Stimulated activated CD4-positive, alpha-beta T cell treated with anti-CD3 and anti-CD28 coated beads, Interleukin-15, amount 100 ng/mL, for 48 hours (primary cell): ENCODE results near the gene METTL13.

Source experiments
- DNase-seq, 2 donors: peaks; one replicate each; pipeline ENCODE4 v3.0.0-alpha.2; 2020; ENCODE audit warnings: low read depth in 2 of 2

METTL13 gene

DNA sequence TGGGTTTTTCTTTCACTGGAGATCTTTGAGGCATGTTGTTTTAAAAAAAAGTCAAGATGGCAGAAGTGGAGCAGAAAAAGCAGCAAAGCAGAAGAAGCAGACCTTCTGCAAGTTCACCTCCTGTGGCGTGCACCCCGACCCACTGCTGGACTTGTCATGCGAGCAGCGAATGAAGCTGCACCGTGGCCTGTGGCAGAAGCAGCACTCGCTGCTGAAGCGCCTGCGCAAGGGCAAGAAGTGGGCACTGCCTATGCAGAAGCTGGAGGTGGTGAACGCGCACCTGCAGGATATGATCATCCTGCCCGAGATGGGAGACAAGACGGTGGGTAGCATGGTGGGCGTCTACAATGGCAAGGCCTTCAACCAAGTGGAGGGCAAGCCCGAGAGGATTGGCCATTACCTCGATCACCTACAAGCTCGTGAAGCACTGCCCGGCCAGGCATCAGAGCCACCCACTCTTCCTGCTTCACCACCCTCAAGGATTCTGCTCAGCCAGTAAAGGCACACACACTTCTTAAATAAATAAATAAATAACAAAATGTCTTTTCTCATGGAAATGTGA is 22.1 kb downstream of the METTL13 start:
- DNase-seq = no peak

DNA sequence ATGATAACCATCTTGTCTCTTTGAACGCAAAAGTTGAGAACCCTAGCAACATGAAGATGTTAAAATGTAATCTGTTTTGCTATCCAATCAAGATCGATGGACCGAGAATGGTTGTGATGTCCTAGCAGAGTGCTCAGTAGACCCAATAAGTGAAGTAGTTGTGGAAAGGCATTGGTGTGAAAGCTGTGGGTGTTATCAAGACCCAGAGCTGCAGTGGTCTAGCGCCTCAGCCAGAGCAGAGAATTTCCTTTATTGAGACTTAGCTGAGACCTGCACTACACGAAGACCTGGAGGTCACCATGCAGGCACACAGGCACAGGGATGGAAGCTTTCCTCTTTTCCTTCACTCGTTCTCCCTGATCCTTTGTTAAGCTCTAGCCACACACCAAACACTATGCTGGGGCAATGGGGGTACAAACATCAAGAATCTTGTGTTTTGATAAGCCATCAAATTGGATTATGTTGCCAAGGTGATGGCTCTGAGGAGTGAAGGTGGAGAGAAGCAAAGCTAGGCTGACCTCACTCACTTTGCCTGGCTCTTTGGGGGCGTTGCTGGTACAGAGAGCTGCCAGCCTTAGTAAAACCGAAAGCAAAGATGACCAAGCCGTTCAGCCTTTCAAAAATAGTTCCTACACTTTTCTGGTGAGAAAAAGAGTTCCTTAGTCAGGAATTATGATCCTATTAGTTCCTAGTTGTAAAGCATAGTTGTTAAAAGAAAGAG is 24.1 kb downstream of the METTL13 start:
- no peak for DNase-seq

DNA sequence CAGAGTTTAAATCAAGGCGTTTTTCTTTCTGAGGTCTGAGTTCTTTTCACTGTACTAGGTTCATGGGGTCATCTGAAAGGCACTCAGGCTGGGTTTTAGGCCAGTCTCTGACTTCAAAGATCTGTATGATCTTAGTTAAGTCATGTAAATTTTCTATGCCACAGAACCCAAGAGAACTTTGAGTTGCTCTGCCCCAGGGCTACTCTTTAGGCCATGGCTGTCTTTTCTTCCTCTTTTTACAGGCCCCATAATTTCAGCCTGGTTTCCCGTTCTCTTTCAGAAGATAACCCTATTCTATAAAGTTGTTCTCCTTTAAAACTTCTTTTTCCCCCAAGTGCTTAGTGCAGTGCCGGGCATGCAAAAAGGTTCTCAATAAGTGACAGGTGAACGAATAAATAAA is 26.1 kb downstream of the METTL13 start:
- DNase-seq = no peak

DNA sequence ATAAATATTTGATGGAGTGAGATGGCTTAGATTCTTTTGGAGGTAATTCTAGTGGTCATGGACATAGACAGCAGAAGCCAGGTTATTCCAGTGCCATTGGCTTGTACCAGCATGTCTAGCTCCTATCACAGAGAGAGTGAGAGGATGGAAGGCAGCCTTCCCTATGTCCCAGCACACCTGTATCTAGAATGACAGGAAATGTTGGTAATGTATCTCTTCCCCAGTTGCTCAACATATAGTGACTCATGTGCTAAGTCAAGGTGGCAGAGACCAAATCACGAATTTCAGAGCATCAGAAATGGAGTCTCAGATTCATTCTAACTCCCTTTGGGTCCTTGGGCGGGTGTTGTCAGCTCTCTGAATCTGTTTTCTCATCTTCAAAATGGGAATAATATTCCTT is 28.4 kb downstream of the METTL13 start:
- DNase-seq = no peak

DNA sequence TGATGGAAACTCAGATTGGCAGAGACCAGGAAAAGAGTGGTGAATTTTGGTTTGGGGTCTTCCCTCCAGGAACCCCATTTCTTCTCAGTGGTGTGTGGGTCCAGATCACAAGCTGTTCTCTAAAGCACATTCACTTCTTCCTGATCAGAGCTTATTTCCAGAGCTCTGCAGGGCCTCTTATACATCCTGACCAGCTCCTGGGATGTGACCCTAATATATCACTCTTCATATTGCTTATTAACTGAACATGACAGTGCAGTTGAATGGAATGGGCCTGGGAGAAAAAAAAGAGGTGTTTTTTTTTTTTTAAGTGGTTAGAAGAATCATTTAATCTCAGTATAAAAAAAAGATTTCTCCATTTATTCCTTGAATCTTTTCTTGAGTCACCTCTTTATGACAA is 30.2 kb downstream of the METTL13 start:
- DNase-seq = no peak

DNA sequence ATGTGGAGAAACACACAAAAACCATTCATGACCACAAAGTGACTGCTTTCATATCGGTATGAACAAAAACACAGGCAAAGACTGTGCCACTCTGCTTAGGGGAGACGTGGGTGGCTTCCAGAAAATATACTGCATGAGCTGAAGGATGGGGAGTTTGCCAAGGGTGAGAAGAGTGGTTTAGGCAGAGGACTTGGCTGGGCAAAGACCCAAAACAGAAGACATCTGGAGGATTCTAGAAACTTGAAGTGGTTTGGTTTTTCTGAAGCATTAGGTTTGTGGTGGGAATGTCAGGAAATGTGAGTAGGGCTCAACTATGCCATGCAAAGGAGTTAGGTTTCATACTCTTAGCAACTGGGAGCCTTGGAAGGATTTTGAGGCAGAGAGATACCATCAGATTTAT is 33.2 kb downstream of the METTL13 start:
- no peak for DNase-seq

DNA sequence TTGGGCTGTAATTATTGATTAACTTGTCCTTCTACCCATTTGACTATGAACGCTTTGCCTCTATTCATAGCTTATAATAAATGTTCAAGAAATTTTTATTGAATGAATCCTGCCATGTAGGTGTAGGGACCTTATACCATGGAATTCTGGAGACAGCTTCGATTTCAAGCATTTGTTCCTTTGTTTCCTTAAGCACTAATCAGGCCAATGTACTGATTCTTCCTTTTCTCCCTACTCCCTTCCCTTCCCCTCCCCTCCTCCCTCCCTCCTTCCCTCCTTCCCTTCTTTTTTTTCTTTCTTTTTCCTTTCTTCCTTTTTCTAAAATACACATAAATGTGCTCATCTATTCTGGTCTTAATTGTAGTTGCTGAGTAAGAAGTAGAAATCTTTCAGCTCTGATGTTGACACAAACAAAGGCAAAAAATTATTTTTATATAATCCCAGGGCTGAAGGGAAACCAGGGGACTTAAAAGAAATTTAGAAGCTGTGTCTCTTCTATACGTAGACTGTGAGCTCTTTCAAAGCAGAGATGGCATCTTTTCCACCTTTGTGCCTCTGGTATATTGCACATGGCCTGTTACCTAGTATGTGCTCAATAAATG is 34.9 kb downstream of the METTL13 start:
- DNase-seq = no peak

DNA sequence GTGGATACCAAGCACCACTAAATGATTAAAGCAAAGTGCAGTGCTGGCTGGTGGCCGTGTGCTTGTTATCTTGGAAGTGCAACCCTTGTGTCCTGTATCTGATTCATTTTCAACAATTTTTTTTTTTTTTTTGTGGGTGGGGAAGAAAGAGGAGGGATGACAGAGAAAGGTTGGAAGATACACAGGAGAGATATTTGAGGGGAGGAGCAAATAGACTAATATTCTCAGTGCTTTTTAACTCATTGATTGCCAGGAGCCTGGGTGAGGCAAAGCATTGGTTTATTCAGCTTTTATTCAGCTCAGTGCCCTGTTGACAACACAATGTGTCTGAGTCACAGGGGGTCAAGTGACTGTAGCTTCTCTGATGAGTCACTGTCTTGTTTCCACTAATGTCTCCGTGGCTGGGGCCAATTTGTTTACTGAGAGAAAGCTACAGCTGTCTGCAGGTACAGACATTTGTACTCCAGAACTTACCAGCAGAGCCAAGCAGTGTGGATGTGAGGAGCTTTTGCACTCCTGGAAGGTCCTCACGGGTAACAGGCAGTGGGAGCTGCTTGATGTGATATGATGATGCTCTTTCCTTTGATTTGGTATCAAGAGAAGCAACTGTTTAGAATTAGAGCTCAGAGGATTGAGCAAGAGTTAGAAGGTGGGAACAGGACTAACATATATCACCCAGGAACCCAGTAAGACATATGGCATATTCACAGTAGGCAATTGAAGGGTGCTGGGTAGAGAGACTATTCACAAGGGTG is 36.2 kb downstream of the METTL13 start:
- peak; percentile 19 to 46 for DNase-seq

DNA sequence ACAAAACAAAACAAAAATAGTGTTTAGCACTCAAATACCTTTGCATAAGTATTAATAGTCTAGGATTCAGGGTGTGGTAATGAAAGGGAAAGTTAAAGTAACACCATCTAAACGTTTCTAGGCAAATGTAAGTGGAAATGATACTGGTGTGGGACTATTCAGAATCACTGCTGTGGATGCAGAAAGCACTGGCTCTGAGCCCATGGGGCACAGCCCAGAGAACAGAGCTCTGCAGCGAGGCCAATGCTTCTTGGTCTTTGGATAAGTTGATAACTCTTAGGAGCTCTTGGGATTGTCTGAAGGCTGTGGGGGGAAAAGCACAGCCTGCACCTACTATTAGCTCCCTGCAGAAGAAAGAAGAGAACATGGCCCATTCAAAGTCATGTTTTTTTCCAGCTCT is 38.5 kb downstream of the METTL13 start:
- no peak for DNase-seq

DNA sequence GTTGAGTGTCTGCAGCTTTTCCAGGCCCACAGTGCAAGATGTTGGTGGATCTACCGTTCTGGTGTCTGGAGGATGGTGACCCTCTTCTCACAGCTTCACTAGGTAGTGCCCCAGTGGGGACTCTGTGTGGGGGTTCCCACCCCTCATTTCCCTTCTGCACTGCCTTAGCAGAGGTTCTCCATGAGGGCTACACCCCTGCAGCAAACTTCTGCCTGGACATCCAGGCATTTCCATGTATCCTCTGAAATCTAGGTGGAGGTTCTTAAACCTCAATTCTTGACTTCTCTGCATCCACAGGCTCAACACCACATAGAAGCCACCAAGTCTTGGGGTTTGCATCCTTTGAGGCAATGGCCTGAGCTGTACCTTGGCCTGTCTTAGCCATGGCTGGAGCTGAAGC is 45.5 kb downstream of the METTL13 start:
- DNase-seq = no peak

DNA sequence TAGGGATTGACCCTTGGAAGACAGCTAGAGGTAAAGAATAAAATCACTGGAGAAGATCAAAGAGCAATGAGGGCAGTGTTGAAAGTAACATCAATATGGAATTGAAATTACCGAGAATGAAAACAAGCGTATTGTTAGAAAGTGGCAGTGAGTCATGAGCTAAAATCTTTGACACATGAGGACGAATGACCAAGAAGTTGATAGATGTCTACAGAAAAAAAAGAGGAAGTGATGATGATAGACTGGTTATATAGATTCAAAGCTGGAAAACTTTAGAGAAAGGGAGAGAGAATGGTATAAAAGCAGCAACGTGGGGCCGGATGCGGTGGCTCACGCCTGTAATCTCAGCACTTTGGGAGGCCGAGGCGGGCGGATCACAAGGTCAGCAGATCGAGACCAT is 47.3 kb downstream of the METTL13 start:
- no peak for DNase-seq

DNA sequence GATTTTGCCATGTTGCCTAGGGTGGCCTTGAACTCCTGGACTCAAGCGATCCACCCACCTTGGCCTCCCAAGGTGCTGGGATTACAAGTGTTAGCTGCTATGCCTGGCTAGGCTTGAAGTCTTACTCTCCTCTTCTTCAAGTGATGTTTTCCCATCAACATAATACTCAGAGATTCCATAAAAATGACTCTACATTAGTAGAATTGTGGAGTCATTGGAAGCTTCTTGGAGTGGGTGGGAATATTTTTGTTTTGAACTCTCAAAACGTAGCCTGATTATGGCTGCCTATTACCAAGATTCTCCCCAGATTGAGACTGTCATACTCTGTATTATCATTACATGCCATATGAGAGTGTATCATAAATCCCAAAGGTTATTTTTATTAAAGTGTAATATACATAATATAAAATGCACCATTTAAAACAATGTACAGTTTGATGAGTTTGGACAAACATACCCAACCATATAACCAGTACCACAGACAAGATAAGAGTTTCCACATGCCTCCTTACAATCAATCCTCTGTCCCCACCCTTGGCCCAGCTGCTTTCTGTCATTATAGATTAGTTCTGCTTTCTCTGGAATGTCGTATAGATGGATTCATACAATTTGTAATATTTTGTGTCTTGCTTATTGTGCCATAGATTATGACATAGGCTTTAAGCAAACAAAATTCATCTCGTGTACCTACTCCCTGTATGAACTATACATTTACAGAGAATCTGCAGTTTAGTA is 51.8 kb downstream of the METTL13 start:
- DNase-seq = no peak

DNA sequence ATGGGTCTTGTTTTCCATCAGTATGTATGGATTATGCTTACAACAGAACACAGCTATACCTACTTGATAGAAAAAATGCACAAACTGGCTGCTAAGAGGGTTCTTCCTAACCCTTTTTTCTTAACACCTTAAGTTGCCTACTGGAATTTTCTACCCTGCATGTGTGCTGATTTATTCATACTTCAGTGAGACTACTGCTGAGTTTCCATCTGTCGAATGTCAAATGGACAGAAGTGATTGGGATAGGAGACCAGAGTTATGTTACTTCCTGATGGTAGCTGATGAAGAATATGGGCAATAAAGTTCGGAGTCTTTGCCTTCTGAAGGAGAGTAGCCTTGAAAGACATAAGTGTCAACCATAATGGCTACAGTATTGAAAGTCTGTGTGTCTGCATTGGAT is 53.4 kb downstream of the METTL13 start:
- no peak for DNase-seq

DNA sequence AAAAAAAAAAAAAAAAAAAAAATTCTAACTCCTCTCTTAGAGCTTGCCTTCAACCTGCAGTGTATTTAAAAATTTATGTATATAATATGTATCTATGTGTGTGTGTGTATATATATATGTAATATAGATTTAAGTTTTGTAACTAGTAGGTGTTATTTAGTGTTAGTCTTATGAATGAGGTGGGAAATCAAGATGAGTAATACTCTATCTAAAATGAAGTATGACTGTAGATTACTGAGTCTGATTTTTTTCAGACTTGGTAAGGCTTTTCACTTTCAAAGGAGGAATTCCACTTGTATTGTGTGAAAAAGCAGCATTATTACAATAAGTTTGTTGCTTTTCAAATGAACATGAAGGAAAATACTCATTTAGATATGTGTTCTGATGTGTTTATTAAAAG is 54.4 kb downstream of the METTL13 start:
- no peak for DNase-seq

DNA sequence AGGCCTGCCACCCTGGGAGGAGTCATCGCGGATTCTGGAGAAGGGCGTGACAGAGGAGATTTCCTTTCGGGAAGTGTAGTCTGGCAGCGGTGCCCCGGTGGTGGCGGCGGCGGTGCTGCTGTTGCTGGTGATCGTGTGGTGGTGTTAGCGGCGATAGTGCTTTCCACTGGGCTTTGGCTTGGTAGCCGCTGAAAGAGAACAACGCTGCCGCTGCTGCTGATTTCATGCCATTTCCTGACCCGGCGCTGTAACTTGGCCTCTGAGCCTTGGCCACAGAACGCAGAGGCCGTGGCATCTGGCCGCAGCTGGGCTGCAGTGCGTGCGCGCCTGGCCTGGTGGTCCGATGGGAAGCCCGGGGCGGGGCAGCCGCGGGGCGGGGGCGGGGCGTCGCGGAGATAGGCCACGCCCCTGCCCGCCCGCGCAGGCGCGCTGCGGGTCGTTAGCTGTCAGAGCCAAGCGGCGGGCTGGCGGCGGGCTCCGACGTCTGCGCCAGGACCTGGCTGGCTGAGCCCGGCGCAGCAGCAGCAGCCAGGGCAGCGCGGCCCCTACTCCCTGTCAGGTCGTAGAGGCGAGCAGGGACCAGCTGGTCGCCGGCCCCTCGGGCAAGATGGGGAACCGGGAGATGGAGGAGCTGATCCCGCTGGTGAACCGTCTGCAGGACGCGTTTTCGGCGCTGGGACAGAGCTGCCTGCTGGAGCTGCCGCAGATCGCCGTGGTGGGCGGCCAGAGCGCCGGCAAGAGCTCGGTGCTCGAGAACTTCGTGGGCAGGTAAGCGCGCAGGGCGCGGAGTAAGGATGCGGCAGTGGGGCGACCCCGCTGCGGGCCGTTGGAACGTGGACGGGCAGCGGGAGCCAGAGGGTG is 59.8 kb downstream of the METTL13 start, which contains the start of gene DNM3:
DNM3 (plus strand) TSS at position 449 of the 861 bp plus-strand sequence; CDS start at position 608, 159 bp downstream.
- DNase-seq = peak; percentile 53 to 60

DNA sequence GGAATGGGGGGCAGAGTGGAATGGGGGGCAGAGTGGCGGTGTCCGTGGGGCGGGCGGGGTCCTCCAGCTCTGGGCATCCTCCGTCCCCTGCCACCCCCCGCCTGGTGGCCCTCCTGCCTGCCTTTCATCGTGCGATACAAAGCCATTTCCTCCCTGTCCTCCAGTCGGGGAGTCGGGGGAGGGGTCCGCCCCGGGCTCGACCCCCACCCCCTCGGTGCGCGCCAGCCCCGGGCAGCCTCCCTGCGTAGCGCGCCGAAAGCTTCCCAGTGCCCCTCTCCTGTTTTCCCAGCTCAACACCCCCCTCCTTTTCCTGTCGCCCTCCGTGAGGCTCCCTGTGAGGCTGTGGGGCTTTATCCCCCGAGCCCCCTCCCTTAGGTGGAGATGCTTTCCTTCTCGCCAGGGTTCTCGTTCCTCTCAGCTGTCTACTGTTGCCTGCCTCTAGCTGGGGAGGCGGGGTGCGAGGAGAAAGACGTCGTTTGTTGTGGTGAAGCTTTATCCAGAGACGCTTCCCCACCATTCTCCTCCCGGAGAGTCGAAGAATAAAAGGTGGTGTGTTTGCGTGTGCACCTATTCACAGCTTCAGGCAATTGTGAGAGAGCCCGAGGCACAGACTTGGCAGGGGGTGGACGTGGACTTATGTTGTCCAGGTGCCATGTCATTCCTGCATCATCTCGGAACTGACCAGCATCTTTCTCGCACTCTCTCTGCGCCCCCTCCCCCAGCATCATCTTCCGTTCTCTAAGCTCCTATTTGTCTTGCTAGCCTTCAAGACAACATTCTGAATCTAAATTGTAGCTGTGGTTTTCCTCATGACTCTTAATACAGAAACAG is 60.7 kb downstream of the METTL13 start:
- DNase-seq = no peak

DNA sequence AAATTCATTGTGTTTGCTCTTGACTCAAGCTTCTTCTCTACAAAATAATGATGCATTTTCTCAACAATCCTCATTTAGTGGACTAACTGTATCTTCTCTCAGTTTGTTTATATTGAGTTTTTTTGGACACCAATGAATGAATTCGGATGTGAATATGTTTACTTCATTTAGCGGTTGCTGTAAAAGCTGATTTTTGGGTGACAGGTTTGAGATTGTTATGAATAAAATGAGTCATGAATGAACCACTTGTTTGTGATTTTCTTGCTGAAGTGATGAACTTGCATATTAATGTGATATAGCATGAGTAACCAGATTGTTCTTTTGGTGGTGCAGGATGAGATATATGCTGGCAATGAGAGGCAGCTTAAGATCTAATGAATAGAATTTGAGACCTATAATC is 62.9 kb downstream of the METTL13 start:
- DNase-seq = no peak

DNA sequence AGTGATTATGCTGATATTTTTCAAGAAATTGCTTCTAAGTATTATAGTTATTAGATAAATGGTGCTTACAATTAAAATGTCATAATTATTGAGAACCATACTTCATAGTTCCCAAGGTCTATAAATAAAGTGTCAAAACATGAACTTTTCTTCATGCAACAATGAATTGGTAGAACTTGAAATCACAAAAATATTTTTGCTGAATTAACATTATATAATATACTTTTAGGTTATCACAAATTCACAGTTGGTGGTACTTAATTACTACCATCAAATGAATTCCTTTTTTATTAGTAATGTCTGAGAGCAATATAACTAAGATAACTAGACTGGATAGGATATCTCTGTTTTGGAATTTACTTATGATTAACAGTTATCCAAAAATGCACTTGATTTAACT is 64.5 kb downstream of the METTL13 start:
- DNase-seq = no peak
